Left lobe of liver (tissue), 2 donors: ENCODE results near the gene KRT35. TPM values are rescaled to one million over a fixed set of nuclear protein-coding genes. Genes with fewer than 3 reads are reported as not detected.

Source experiments
- ATAC-seq: fragments of 200-7000 bp; cut with Tn5 transposase; one replicate; pipeline ENCODE4 v1.9.1; 2020; ENCODE audit warnings: mild to moderate bottlenecking, moderate library complexity
- DNase-seq: peaks from one replicate; pipeline ENCODE4 v3.0.0-alpha.2; 2020; ENCODE audit warnings: low spot score
- total RNA-seq: library from RNA; stranded (reverse); gene quantifications from one replicate; pipeline ENCODE4 v1.2.1, GENCODE V29; 2021
- donor health status: DM: no; HTN: no; CAD: no; lungs with moderate emphysema.
- donor health status: DM: no; HTN: yes; CAD: no.

KRT35 gene
- total RNA-seq, 1 donor from 2014 or later: not detected

- DNase-seq (no peak), ATAC-seq (no peak)
Observed at GRCh38 chr17:41490000-41490990, 9.3 kb upstream of the KRT35 start.

DNA sequence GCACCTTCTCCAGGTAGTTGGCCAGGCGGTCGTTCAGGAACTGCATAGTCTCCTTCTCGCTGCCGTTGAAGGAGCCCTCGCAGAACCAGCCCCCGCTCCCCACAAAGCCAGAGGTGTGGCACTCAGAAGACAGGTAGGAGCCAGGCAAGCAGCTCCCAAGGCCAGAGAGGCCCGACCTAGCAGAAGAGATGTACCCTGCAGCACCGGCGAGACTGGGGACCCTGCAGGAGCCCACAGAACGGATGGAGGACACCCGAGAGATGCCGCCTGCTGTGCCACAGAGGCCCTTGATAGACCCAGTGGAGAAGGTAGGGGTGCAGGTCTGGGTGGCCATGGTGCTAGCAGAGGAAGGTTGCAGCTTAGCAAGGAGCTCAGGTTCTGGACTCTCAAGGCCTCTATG is 8.6 kb upstream of the KRT35 start, which contains the start of gene KRT36:
Gene KRT36 (minus strand): TSS at position 380 of the 400 bp plus-strand sequence. CDS start 46 bp downstream, at position 334.
- DNase-seq: no peak
- ATAC-seq: no peak

DNA sequence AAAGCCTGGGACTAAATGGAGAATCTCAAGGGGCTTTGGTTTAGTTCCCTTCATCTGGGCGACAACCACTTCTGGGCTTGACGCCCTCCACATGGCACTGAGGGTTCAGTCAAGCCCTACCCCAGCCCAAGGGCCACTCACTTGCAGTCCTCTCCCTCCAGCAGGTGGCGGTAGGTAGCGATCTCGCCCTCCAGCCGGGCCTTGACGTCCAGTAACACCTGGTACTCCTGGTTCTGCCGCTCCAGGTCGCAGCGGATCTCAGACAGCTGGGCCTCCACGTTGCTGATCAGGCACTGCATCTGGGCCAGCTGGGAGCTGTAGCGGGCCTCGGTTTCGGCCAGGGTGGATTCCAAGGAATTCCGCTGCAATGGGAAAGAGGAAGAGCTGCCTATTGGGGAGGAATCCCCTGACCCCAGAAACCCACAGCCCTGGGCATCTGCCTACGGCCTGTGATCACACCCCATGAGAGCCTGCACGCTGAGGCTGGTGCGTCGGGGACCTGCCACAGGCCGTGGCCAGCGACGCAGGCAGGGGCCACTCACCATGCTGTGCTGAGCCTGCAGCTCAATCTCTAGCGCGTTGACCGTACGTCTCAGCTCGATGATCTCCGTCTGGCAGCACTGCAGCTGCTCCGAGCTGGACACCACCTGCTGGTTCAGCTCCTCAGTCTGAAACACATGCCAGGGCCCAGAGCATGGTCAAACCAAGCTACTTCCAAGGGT is 6.0 kb upstream of the KRT35 start:
- ATAC-seq (peak; percentile 48), DNase-seq (no peak)

GRCh38 chr17:41486316-41486715 is 5.4 kb upstream of the KRT35 start:
- no peak for DNase-seq

DNA sequence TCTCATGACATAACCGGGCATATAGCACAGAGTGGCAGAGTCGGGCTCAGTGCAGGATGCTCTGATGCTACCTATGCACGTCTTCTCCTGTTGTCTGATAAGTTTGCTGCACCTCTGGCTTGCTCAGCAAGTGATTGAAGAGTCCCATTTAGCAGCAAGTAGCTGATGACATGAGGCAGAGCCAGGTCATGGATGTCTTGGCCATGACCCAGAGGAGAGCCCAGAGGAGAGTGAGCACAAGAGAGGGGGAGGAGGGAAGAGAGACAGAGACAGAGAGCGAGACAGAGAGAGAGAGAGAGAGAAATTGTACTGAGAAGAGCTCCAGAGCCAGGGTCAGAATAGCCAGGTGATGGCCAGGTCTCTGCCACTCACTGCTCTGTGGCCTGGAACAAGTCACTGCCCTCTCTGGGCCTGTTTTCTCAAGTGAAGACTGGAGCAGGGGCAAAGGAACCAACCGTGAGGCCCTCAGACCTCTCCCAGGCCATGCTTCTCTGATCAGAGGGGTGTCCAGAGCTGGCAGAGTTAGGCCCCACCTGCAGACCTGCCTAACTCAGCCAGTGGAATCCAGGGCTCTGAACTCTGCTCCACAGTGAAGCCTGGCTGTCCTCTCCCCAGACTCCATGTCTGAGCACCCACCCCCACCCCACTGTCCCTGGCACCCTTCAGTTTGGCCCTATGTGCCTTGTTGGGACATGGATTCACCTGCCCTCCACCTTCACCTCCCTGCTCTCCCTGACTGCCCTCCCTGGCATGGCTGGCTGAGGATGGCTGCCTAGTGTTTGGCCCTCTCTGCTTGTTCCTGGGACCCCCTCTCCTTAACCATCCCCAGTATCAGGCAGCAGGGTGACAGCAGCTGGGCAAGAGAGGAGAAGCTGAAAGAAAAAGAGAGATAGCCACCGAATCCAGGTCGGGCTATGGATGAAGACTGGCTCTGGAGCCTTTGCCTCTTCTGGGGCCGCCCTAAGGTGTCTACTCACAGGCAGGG is 4.3 kb upstream of the KRT35 start:
- ATAC-seq (no peak), DNase-seq (no peak)

More at GRCh38 chr17:41486316-41486715, 5.4 kb upstream of the KRT35 start:
- no peak for ATAC-seq

GRCh38 chr17:41483991-41484826 is 3.3 kb upstream of the KRT35 start:
- no peak for ATAC-seq
- no peak for DNase-seq

DNA sequence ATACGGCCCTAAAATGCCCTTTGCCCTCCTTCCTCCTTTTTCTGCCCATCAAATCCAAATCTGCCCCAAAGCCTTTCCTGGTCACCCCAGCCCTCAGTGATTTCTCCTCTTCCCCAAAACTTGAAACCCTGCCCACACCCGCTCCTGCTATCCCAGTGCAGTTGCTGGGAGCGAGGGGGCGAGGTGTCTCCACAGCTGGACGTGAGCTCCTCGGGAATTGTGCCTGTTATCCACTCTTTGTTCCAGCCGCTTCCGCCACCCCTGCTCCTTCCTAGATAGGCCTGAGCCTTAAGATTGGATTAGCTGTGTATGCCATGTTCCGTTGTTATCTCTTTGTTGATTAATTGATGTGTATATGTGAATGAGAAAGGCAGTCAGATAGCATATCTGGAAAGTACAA is 2.6 kb upstream of the KRT35 start:
- no peak for ATAC-seq
- DNase-seq: no peak

- ATAC-seq (no peak), DNase-seq (no peak)
Observed at GRCh38 chr17:41480581-41480980, 370 bp downstream of the KRT35 start.

GRCh38 chr17:41480136-41480535 is 815 bp downstream of the KRT35 start:
- ATAC-seq: no peak
- no peak for DNase-seq

- ATAC-seq (no peak), DNase-seq (no peak)
Observed at GRCh38 chr17:41478237-41478636, 2.7 kb downstream of the KRT35 start.

- no peak for DNase-seq
- ATAC-seq: no peak
Observed at GRCh38 chr17:41476866-41477815, 3.8 kb downstream of the KRT35 start.

DNA sequence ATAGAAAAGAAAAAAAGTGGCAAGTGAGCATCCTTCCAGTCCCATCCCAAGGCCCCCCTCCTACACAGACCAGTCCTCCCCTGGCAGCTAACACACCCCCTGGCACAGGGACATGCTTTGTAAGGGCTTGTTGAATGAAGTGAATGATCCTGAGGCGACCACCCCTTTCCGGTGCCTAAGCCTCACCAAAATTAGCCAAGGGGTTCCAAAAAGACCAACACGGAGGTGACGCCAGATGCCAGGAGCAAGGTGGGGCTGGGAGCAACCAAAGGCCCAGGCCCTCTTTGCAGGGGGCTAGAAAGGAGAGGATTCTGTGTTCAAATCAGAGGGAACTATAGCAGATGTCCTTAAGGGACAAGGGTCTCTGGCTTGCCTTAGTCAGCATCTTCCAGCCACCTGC is 5.5 kb downstream of the KRT35 start:
- no peak for DNase-seq
- ATAC-seq: no peak

DNA sequence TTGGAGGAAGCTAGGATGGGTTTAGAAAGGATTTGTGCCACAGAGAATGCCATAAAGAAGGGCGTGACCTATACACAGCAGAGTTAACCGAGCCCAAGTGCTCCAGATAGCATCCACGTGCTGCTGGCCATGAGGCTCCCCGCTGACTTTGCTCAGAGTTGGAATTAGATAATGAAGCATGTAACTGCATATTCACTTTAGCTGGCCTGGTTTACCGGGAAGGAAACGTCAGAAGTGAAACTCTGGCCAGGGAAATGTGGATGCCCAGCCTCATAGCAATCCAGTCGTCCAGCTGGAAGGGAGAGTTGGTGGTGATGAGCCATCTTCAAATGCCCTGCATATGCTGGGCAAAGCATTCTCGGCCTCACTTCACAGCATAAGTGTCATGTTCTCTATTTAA is 6.1 kb downstream of the KRT35 start:
- DNase-seq: no peak
- ATAC-seq: no peak

GRCh38 chr17:41468346-41468745 is 12.6 kb downstream of the KRT35 start:
- no peak for ATAC-seq
- no peak for DNase-seq

- ATAC-seq (no peak), DNase-seq (no peak)
Observed at GRCh38 chr17:41467561-41467960, 13.4 kb downstream of the KRT35 start.

GRCh38 chr17:41466988-41467387 is 14.0 kb downstream of the KRT35 start, which contains the start of gene KRT32:
KRT32 (minus strand) TSS chr17:41467386; CDS start chr17:41467325, 61 bp downstream.
- ATAC-seq (no peak), DNase-seq (no peak)

GRCh38 chr17:41464682-41465081 is 16.3 kb downstream of the KRT35 start:
- ATAC-seq (no peak), DNase-seq (no peak)

GRCh38 chr17:41464173-41464572 is 16.8 kb downstream of the KRT35 start:
- ATAC-seq: no peak

More at GRCh38 chr17:41464173-41464572, 16.8 kb downstream of the KRT35 start:
- no peak for DNase-seq
